HG03520 (cell line): Measurements from ENCODE around the gene TMEM127.
"Not testable (repeated sequence)": the region's sequence is repeated elsewhere in the genome, so short reads cannot be mapped to it uniquely, and the experiment has no call there.

Source experiments
- ATAC-seq: cut with Tn5 transposase; IDR thresholded peaks from one replicate; pipeline ENCODE4 v1.9.1; 2021; ENCODE audit warnings: mild to moderate bottlenecking, moderate library complexity; ENCODE audit not compliant: unreplicated experiment

The TMEM127 gene

GRCh38 chr2:96241900-96242611 is 23.7 kb downstream of the TMEM127 start:
- ATAC-seq, result peak; percentile 84

GRCh38 chr2:96241227-96241626 is 24.6 kb downstream of the TMEM127 start:
- ATAC-seq, result no peak

GRCh38 chr2:96240341-96241038 is 25.3 kb downstream of the TMEM127 start:
- no peak for ATAC-seq

GRCh38 chr2:96239745-96240264 is 26.0 kb downstream of the TMEM127 start:
- ATAC-seq, result no peak

- ATAC-seq, result no peak
Observed at GRCh38 chr2:96239091-96239490, 26.7 kb downstream of the TMEM127 start.

- ATAC-seq, result no peak
Observed at GRCh38 chr2:96238266-96238665, 27.5 kb downstream of the TMEM127 start.

GRCh38 chr2:96236882-96237281 is 28.9 kb downstream of the TMEM127 start:
- no peak for ATAC-seq

- peak; percentile 82 for ATAC-seq
Observed at GRCh38 chr2:96233880-96234316, 31.9 kb downstream of the TMEM127 start.

- no peak for ATAC-seq
Observed at GRCh38 chr2:96233436-96233835, 32.4 kb downstream of the TMEM127 start.

- ATAC-seq, result no peak
Observed at GRCh38 chr2:96231316-96231715, 34.5 kb downstream of the TMEM127 start.

- peak; percentile 81 for ATAC-seq
Observed at GRCh38 chr2:96225016-96225533, 40.7 kb downstream of the TMEM127 start.

GRCh38 chr2:96221106-96221505 is 44.7 kb downstream of the TMEM127 start:
- ATAC-seq, result not testable (repeated sequence)

- ATAC-seq, result not testable (repeated sequence)
Observed at GRCh38 chr2:96219959-96220358, 45.8 kb downstream of the TMEM127 start.

- ATAC-seq, result no peak
Observed at GRCh38 chr2:96218508-96219131, 47.2 kb downstream of the TMEM127 start.

- no peak for ATAC-seq
Observed at GRCh38 chr2:96214554-96214953, 51.2 kb downstream of the TMEM127 start.

GRCh38 chr2:96213379-96213778 is 52.4 kb downstream of the TMEM127 start:
- ATAC-seq, result no peak

GRCh38 chr2:96212339-96212738 is 53.5 kb downstream of the TMEM127 start:
- no peak for ATAC-seq

GRCh38 chr2:96209729-96210085 is 56.1 kb downstream of the TMEM127 start:
- ATAC-seq, result no peak

GRCh38 chr2:96209011-96209728 is 56.6 kb downstream of the TMEM127 start:
- no peak for ATAC-seq

- peak; percentile 83 for ATAC-seq
Observed at GRCh38 chr2:96208143-96209010, 57.4 kb downstream of the TMEM127 start, which contains the start of gene STARD7. STARD7 (minus strand) TSS chr2:96208827; CDS start chr2:96208434, 393 bp downstream.
